ENCODE data around the gene NSMCE4A.
"Not testable (repeated sequence)": the region's sequence is repeated elsewhere in the genome, so short reads cannot be mapped to it uniquely, and the experiment has no call there.

NSMCE4A gene, protein sequence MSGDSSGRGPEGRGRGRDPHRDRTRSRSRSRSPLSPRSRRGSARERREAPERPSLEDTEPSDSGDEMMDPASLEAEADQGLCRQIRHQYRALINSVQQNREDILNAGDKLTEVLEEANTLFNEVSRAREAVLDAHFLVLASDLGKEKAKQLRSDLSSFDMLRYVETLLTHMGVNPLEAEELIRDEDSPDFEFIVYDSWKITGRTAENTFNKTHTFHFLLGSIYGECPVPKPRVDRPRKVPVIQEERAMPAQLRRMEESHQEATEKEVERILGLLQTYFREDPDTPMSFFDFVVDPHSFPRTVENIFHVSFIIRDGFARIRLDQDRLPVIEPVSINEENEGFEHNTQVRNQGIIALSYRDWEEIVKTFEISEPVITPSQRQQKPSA

DNA sequence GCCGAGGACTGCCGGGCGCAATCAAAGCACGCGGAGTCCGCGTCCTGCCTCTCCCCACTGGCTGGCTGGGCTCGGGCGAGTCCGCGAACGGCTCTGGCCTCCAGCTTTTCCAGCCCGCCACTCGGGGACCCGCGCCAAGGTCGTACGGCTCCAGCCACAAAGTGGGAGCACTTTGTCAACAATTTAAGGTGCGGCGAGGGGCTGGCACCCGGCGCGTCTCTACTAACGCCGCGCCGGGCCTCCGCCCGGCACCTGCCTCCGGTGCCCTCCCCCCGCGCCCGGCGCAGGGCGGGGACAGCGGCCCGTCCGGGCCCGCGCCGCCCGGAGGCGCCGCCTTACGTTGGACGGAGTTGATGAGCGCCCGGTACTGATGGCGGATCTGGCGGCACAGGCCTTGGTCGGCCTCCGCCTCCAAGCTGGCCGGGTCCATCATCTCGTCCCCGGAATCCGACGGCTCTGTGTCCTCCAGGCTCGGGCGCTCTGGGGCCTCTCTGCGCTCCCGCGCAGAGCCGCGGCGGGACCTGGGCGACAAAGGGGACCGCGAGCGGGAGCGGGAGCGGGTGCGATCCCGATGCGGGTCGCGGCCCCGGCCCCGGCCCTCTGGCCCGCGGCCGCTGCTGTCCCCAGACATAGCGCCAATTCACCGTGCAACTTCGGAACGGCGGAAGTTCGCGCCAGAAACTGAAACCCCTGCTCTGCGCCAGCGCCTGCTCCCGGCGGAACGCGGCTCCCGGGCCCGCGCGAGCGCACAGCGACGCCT, at the start of gene NSMCE4A:
TSS of gene NSMCE4A (minus strand) at position 683 of the 760 bp plus-strand sequence. CDS start at position 631, 52 bp downstream.
- peak; percentile 77 for DNase-seq

DNA sequence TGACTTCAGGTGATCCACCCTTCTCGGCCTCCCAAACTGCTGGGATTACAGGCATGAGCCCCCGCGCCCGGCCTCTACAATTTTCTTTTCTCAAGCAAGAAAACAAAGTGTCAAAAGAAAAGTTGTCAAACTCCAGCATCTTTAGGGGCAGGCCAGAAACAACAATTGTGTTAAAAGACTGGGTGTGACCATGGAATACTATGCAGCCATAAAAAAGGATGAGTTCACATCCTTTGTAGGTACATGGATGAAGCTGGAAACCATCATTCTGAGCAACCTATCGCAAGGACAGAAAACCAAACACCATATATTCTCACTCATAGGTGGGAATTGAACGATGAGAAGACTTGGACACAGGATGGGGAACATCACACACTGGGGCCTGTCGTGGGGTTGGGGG, 48.2 kb upstream of the NSMCE4A start:
- DNase-seq: not testable (repeated sequence)

DNA sequence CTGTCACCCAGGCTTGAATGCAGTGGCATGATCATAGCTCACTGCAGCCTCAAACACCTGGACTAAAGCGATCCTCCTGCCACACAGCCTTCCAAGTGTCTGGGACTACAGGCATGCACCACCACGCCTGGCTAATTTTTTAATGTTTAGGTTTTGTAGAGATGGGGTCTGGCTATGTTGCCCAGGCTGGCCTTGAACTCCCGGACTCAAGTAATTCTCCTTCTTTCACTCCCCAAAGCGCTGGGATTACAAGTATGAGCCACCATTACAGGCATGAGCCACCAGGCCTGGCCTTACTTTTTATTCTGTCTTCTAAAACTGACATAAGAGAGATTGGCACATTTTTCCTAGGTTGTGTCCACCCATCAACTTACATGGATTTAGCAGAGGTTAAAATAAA, 47.3 kb upstream of the NSMCE4A start:
- DNase-seq: no peak

DNA sequence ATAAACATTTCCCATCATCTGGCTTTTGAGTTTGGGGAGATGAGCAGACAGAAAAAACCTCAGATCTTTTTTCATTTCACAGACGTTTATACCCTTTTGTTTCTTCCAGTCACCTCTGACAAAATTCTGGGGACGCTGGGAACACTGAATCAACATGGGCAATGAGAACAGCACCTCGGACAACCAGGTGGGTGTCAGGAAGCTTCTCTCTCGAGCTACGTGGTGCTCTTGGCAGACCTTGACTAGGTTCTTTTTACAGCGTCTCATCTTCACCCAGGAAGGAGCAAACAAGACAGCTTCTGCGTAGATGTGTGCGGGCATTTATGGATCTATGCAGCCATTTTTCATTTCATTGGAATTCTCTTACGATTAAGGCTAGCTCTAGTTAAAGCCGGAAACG, 46.8 kb upstream of the NSMCE4A start:
- no peak for DNase-seq

DNA sequence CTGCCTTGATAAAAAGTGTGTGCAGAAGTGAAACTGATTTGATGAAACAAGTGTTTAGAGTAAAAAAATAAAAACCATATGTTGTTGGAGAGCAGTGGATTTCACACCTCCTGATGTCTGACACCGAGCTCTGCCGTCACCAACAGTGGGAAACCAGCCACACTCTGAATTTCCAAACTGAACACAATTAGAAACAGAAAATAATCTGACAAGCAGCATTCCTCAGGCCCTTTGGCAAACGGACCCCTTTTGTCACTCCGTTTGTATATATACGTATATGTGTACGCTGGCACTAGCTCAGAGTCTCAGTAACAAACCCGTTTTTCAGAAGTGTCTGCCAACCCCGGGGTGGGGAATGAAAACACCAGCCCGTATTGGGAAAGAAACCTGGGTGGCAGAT, 46.4 kb upstream of the NSMCE4A start:
- peak; percentile 48 for DNase-seq

DNA sequence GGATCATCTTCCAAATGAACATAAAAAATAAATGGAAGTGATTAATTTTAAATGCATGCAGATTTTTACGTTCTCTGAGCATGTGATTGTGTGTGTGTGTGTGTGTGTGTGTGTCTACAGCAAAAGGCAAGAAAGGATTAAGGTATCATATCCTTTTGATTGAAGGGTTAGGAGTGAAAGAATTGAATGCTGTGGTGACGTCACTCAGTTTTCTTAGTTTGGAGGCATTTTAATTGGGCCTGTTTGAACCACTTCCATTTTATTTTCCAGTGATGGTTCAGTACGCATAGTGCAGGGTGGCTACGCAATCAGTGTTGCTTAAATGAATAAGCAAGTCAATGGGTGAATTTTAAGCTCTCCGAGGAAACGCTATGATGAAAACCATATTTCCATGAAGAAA, 45.2 kb upstream of the NSMCE4A start:
- no peak for DNase-seq

DNA sequence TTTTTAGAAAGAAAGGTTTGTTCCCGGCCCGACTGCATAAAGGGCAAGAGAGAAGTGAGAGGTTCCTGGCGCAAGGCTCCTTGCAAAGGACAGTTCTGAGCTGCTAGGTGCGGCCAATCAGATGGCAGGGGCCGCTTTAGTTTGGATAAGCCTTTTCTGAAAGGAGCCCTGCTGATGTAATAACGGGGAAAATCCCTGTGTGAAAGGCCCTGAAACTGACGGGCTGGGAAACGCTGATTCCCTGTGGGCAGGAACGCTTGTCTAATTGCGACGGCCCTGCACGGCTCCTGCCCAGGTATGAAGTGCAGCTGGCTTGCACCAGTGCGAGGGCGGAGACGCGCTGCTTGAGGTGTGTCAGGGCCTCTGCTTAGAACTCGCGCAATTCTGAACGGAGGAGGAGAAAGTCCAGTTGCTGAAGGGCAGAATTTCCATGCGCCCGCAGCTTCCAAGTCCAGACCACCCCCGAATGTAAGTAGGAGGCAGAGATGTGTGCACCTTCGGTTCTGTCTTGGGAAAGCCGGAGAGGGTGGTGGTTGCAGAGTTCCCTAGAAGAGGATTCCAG, 44.5 kb upstream of the NSMCE4A start:
- DNase-seq: no peak

DNA sequence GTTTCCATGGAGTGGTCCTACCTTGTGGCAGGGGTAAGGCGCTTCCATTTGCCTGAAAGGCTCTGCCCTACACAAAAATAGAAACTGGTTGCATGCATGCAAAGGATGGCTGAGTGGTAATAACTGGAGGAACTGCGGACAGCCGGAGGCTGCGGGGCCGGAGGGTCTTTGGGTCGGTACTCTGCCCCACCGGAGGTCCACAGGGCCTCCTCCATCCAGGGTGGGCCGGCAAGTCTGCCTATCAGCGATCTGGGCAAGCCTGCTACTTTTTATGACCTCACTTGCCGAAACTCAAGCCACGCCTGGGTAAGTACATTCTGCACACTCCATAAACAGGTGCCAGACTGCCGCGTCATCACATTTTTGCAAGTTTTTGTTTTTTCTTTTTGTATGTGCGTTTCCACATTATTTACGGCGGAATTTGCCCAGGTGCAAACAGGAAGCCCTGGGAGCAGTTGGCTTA, 44.0 kb upstream of the NSMCE4A start:
- DNase-seq: no peak

DNA sequence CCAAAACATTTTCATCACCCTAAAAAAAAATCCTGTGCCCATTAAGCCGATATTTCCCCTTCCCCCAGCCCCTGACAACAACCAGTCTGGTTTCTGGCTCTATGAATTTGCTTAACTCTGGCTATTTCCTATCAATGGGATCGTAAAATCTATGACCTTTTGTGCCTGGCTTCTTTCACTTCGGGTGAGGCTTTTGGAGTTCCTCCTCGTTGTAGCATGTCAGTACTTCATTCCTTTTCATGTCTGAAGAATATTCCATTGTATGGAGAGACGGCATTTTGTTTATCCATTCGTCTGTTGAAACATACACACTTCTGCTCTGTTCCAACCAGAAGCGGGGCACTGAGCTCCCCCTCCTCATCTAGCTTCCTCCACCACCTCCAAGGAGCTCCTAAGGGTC, 43.5 kb upstream of the NSMCE4A start:
- DNase-seq: no peak

DNA sequence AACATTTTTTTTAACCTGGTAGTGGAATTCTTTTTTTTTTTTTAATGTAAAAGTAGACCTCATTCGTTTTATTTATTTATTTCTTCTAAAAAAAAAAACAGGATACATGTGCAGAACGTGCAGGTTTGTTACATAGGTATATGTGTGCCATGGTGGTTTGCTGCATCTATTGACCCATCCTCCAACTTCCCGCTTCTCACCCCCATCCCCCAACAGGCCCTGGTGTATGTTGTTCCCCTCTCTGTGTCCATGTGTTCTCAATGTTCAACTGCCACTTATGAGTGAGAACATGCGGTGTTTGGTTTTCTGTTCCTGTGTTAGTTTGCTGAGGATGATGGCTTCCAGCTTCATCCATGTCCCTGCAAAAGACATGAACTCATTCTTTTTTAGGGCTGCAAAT, 42.9 kb upstream of the NSMCE4A start:
- not testable (repeated sequence) for DNase-seq

DNA sequence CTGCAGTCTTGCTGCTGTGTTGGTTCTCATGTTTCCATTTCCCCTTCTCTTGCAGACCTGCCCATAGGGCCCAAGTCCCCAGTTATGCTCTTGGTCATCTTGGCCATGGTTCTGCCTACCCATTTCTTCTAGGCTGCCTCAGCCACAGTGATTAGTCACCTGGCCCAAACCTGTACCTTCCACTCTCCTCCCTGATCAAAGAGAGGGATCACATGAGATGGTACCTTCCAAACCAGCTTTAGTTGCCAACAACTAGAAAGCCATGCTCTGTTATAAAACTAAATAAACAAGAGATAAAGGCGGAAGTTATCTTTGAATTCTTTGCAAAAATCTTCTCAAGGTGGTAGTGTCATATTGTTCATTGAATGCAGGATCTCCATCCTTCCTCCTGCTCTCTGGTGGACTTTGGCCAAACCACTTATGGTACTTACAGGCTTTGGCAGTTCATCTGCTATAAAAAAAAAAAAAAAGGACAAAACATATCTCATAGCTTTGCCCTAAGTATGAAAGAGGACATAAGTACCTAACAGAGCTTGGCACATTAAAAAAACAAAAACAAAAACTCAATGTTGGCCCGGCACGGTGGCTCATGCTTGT, 39.7 kb upstream of the NSMCE4A start:
- no peak for DNase-seq

DNA sequence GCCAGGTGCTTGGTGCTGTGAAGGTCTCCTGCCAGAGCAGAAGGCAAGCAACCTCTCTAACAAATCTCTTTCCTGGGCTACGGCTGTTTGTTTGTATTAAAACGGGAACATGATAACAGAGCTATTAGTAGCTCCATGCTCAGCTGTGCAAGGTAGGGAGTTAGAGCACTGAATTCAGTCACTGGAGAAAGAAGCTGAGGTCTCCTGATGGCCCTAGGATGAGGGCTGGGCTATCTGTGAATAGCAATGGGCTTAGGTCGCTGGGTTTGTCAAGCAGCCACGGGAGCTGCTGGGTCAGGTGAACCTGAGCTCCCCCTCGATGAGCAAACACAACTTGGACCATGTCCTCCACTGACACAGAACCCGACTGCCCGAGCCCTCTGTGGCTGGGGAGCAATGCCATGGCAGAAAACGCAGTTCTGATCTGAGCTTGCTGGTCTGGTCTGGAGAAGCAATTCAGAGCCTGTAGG, 38.3 kb upstream of the NSMCE4A start:
- DNase-seq: no peak

DNA sequence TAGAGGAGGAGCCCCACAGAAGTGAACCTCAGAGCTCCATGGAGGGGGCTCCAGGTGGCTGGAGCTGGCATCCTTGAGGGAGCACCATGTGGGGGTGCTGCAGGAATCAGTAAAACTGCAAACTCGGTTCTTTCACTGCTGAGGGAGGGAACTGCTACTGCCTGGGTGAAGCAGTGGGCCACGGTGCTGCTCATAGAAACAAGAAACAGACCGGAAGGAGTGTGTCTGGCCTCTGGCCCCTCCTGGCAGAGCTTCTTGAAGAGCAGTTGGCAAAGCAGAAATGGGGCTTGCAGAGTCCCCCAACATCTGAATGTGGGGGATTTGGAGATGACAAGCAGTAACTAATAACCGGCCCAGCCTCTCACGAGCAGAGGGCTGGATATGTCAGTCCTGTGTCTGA, 37.7 kb upstream of the NSMCE4A start:
- DNase-seq: no peak

DNA sequence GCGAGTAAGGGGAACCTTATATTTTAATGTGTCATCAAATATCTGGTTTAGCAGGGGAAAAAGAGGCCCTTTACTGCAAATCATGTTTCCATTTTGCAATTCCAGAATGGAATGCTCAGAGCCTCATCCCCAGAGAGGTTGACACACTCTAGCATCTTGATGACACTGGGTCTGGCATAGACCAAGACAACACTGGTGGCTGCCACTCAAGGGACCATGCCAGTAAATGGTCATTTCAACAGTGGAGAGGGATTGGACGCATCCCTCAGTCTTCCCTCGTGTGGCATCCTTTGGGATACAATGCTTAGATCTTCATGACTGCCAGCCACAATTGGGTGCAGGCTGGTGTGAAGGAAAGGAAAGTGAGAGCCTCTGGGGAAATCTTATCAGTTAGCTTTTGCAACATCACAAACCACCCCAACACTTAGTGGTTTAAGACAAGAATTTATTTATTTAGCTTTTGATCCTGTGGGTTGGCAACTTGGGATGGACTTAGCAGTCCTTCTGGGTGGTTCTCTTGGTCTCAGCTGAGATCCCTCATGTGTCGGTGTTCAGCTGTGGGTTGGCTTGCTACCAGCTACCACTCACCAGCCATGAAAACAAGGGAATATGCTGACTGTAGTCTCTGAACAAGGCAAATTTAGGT, 35.5 kb upstream of the NSMCE4A start:
- no peak for DNase-seq

DNA sequence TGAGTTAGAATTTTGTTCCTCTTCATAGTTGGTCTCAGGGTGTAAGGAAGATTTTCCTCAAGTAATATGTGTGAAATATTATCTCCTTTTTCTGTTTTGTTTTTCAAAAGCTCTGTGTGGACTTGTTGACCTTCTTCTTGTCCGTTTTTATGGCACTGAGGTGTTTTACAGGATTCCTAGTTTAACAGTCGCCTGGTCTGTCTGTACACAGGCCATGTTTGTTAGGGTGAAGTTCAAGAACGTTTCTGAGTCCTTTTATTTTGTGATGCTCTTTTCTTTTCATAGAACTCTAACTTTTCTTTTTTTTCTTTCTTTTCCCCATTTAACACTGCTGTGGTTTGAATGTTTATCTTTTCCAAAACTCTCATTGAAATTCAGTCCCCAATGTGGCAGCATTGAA, 32.4 kb upstream of the NSMCE4A start:
- DNase-seq: no peak

DNA sequence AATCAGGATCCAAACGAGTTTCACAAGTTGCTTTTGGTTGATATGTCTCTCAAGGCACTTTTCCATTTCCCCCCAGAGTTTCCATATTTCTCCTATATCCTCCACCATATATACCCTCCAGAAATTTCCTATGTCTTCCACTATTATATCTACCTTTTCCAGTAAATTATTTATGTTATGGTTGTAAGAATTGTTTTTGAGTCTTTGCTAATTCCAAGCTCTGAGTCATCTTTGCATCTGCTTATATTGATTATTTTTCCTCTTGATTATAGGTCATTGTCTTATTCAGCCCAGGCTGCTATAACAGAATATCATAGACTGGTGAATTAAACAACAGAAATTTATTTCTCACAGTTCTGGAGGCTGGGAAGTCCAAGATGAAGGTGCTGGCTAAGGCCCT, 26.7 kb upstream of the NSMCE4A start:
- no peak for DNase-seq

DNA sequence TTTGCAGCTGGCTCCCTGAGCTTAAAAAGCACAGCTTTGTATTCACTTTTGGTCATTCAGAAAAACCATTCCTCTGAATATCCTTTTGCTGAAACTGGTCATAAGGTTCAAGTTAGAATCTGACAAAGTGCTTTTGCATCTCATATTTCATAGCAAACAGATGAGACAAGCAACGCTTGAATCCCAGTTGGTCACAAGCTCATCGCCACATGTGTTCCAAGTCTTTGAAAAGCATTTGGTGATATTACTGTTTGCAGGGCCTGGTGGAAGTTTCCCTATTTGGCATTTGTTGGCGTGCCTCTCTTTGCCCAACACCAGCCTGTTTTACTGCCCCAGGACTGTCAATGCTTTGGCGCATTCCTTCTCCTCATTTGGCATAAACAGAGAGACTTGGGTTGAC, 24.3 kb upstream of the NSMCE4A start:
- DNase-seq: no peak

DNA sequence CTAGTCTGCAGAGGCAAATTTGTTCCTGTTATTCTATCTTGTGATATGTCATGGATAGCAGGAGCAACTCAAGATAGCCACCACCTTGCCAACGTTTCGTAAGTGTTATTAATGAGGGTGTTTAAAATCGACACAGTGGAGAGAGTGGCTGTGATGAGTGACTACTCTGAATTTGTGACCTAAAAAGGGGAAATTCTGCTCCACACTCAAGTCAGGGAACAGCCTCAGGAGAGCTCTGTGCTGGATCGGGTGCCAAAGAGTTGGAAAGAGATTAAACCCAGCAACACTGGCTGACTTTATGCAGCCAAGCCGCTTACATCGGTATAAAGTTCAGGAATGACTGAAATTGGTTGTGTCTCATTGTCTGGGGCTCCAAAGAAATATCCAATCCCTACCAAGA, 23.4 kb upstream of the NSMCE4A start:
- DNase-seq: no peak

DNA sequence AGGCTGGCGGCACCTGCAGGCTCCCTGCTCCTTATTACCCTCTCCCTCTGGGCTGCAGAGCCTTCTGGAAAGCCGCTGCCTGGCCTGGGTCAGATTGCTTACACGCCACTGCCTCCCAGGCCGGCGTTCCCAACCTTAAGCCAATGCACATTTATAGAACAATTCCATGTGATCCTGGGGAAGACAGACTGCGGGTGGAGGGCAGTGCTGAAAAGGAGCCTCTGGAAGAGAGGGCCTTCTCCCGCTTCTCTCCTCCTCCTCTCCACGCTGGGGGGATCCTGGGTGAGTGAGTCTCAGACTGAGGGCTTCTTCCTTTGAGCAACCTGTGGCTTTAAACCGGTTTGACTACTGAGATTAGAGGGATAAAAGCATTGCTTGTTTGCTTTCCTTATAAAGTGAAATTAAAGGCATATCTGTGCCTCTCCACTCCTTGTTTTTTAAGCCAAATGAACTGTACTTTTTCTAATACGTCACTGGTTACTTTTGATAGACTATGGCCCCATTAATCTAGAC, 19.5 kb upstream of the NSMCE4A start:
- no peak for DNase-seq

DNA sequence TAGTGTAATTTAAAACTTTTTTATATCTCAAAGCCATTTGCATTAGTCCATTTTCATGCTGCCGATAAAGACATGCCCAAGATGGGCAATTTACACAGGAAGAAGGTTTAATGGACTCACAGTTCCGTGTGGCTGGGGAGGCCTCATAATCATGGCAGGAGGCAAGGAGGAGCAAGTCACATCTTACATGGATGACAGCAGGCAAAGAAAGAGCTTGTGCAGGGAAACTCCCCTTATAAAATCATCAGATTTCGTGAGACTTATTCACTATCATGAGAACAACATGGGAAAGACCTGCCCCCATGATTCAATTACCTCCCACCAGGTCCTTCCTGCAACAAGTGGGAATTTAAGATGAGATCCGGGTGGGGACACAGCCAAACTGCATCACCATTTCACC, 16.7 kb upstream of the NSMCE4A start:
- not testable (repeated sequence) for DNase-seq

DNA sequence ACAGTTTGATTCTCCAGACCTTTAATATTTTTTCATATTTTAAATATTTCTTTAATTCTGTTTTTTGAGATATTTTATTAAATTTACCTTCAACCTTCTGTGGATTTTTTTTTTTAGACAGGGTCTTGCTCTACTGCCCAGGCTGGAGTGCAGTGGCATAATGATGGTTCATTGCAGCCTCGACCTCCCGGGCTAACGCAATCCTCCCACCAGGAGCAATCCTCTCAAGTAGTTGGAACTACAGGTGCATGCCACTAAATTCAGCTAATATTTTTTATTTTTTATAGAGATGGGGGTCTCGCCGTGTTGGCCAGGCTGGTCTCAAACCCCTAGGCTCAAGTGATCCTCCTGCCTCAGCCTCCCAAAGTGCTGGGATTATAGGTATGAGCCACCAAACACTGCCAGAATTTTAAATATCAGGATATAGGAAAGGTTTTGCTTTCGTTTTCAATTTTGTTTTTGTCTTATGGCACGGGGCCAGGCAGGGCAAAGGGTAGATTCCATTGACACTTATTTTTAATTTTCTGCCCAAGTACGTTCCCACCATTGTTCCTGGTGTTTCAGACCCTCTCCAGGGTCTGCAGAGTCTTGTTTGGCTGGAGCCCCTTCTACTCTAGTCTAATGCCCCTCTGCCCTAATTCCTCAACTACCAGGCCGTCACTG, 15.1 kb upstream of the NSMCE4A start:
- DNase-seq: no peak
